WTC11 (cell line): ENCODE measurements around the gene SDHA. TPM values are rescaled to one million over a fixed set of nuclear protein-coding genes. Genes with fewer than 3 reads are reported as not detected.

Experiments used
- ATAC-seq: fragments of 200-7000 bp; cut with Tn5 transposase; 2 replicates; pipeline ENCODE4 v1.10.0; 2021; ENCODE audit warnings: mild to moderate bottlenecking, moderate library complexity
- CTCF ChIA-PET: fragments of 300-600 bp; sonication (Branson Sonifier 250); formaldehyde crosslinking; loops from one replicate; lab custom pipeline; 2021; ENCODE audit warnings: antibody characterized with exemption; lab: Charles Lee
- POLR2A ChIA-PET: fragments of 350-600 bp; sonication (Branson Sonifier 250); formaldehyde crosslinking; loops from one replicate; lab custom pipeline; 2021; ENCODE audit warnings: antibody characterized with exemption; lab: Charles Lee
- DNase-seq: peaks from one replicate; pipeline ENCODE4 v3.0.0; 2021; ENCODE audit warnings: low spot score
- H3K27ac Mint-ChIP-seq: 2 replicates; pipeline ENCODE4 v1.8.0; 2021; ENCODE audit warnings: mixed read lengths
- H3K27me3 Mint-ChIP-seq: 2 replicates; pipeline ENCODE4 v1.8.0; 2021; ENCODE audit warnings: low read depth, mild to moderate bottlenecking, moderate library complexity, mixed read lengths
- H3K36me3 Mint-ChIP-seq: 2 replicates; pipeline ENCODE4 v1.8.0; 2021; ENCODE audit warnings: mixed read lengths
- H3K4me1 Mint-ChIP-seq: 2 replicates; pipeline ENCODE4 v1.8.0; 2022; ENCODE audit warnings: mixed read lengths
- H3K4me3 Mint-ChIP-seq: 2 replicates; pipeline ENCODE4 v1.8.0; 2021; ENCODE audit warnings: mild to moderate bottlenecking, moderate library complexity, mixed read lengths
- H3K9me3 Mint-ChIP-seq: 2 replicates; pipeline ENCODE4 v1.8.0; 2021; ENCODE audit warnings: mixed read lengths
- ATF2 ChIP-seq: sonication (generic); formaldehyde crosslinking; IDR thresholded peaks from 2 replicates; pipeline ENCODE4 v1.8.1; 2022; ENCODE audit warnings: low read depth, missing genetic modification reagents, borderline replicate concordance
- CREB1 ChIP-seq: sonication (generic); formaldehyde crosslinking; IDR thresholded peaks from 2 replicates; pipeline ENCODE4 v1.8.0; 2023; ENCODE audit warnings: mild to moderate bottlenecking, missing genetic modification reagents
- ELF4 ChIP-seq: sonication (generic); formaldehyde crosslinking; IDR thresholded peaks from 2 replicates; pipeline ENCODE4 v1.8.1; 2022; ENCODE audit warnings: low read depth, mild to moderate bottlenecking, moderate library complexity, missing genetic modification reagents
- FOXJ3 ChIP-seq: sonication (generic); formaldehyde crosslinking; IDR thresholded peaks from 2 replicates; pipeline ENCODE4 v1.9.0; 2021; ENCODE audit warnings: missing genetic modification reagents, mild to moderate bottlenecking, borderline replicate concordance
- FOXP1 ChIP-seq: sonication (generic); formaldehyde crosslinking; IDR thresholded peaks from 2 replicates; pipeline ENCODE4 v1.8.0; 2022; ENCODE audit warnings: missing genetic modification reagents, mild to moderate bottlenecking, moderate library complexity, borderline replicate concordance
- KAT7 ChIP-seq: sonication (generic); formaldehyde crosslinking; IDR thresholded peaks from 2 replicates; pipeline ENCODE4 v1.8.1; 2023; ENCODE audit warnings: missing genetic modification reagents, mild to moderate bottlenecking, borderline replicate concordance
- NFE2L1 ChIP-seq: sonication (generic); formaldehyde crosslinking; IDR thresholded peaks from 2 replicates; pipeline ENCODE4 v1.8.1; 2023; ENCODE audit warnings: missing genetic modification reagents
- NFYB ChIP-seq: sonication (generic); formaldehyde crosslinking; conservative IDR thresholded peaks from 2 replicates; pipeline ENCODE4 v1.8.0; 2022; ENCODE audit warnings: low read depth, missing genetic modification reagents
- NR1H2 ChIP-seq: sonication (generic); formaldehyde crosslinking; IDR thresholded peaks from 2 replicates; pipeline ENCODE4 v1.9.0; 2021; ENCODE audit warnings: mild to moderate bottlenecking, moderate library complexity, missing genetic modification reagents
- RELA ChIP-seq: sonication (generic); formaldehyde crosslinking; IDR thresholded peaks from 2 replicates; pipeline ENCODE4 v1.8.1; 2022; ENCODE audit warnings: missing genetic modification reagents, mild to moderate bottlenecking, borderline replicate concordance
- SMAD3 ChIP-seq: sonication (generic); formaldehyde crosslinking; IDR thresholded peaks from 2 replicates; pipeline ENCODE4 v1.8.0; 2022; ENCODE audit warnings: missing genetic modification reagents, mild to moderate bottlenecking, borderline replicate concordance
- SMAD4 ChIP-seq: sonication (generic); formaldehyde crosslinking; IDR thresholded peaks from 2 replicates; pipeline ENCODE4 v1.8.0; 2022; ENCODE audit warnings: mild to moderate bottlenecking, missing genetic modification reagents
- TEAD1 ChIP-seq: sonication (generic); formaldehyde crosslinking; IDR thresholded peaks from 2 replicates; pipeline ENCODE4 v1.8.0; 2022; ENCODE audit warnings: mild to moderate bottlenecking, missing genetic modification reagents
- ZBTB21 ChIP-seq: sonication (generic); formaldehyde crosslinking; IDR thresholded peaks from 2 replicates; pipeline ENCODE4 v1.8.1; 2023; ENCODE audit warnings: mild to moderate bottlenecking, missing genetic modification reagents, borderline replicate concordance
- ZNF219 ChIP-seq: sonication (generic); formaldehyde crosslinking; IDR thresholded peaks from 2 replicates; pipeline ENCODE4 v1.8.0; 2023; ENCODE audit warnings: missing genetic modification reagents, mild to moderate bottlenecking, borderline replicate concordance
- ZNF423 ChIP-seq: fragments of 250-450 bp; sonication (Bioruptor Pico); IDR thresholded peaks from 2 replicates; pipeline ENCODE4 v2.1.2; 2022; ENCODE audit warnings: mild to moderate bottlenecking, moderate library complexity
- ZSCAN18 ChIP-seq: fragments of 250-450 bp; sonication (Bioruptor Pico); IDR thresholded peaks from 2 replicates; pipeline ENCODE4 v2.1.2; 2022; ENCODE audit warnings: mild to moderate bottlenecking, moderate library complexity
- total RNA-seq: library from RNA; stranded (reverse); gene quantifications from 3 replicates; pipeline ENCODE4 v1.2.3, GENCODE V29; 2021
- TF ChIP-seq, protein P1 (sequence below): sonication (generic); formaldehyde crosslinking; IDR thresholded peaks from 2 replicates; pipeline ENCODE4 v1.8.0; 2023; ENCODE audit warnings: missing genetic modification reagents, mild to moderate bottlenecking, borderline replicate concordance
- TF ChIP-seq, protein P2 (sequence below): sonication (generic); formaldehyde crosslinking; IDR thresholded peaks from 2 replicates; pipeline ENCODE4 v1.8.1; 2022; ENCODE audit warnings: mild to moderate bottlenecking, moderate library complexity, missing genetic modification reagents
- TF ChIP-seq, protein P3 (sequence below): sonication (generic); formaldehyde crosslinking; IDR thresholded peaks from 2 replicates; pipeline ENCODE4 v1.8.0; 2023; ENCODE audit warnings: missing genetic modification reagents
- TF ChIP-seq, protein P4 (sequence below): fragments of 250-450 bp; sonication (Bioruptor Pico); IDR thresholded peaks from 2 replicates; pipeline ENCODE4 v1.9.0; 2021; ENCODE audit warnings: mild to moderate bottlenecking, borderline replicate concordance

Gene SDHA
- total RNA-seq, 1 experiment from 2014 or later: 145 TPM

DNA sequence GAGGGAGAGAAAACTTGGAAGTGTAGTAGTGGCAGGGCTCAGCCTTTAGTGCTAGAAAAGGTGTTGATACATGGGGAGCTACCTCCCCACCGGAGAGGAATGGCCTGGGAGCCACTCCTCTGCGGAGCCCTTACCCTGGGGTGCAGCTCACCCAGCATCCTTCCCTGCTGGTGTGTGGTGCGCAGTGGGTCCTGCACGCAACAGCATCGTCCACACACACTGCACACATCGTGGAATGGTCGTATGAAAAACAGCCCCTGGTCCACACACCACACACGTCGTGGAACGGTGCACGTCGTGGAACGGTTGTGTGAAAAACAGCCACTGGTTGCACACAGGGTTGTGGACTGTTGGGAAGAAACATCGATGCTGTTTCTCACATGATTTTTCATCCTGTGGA is 87.3 kb downstream of the SDHA start:
- H3K27ac Mint-ChIP-seq: no peak overlapping the region
- CTCF ChIA-PET: interaction anchor here (1.9 kb wide), 1 partner anchor 12 kb away, joined by 7 read pairs; no protein-coding TSS in a partner anchor
- no peaks in the 10 kb centered on the region for H3K9me3 Mint-ChIP-seq
- peaks cover 6% of the 10 kb centered on the region for H3K36me3 Mint-ChIP-seq
- no peak for TF ChIP-seq ZSCAN18 (CRISPR knock-in tag)
- no peak for TF ChIP-seq TEAD1 (CRISPR knock-in tag)
- TF ChIP-seq ZNF423 (CRISPR knock-in tag): no peak
- TF ChIP-seq, protein P1, sequence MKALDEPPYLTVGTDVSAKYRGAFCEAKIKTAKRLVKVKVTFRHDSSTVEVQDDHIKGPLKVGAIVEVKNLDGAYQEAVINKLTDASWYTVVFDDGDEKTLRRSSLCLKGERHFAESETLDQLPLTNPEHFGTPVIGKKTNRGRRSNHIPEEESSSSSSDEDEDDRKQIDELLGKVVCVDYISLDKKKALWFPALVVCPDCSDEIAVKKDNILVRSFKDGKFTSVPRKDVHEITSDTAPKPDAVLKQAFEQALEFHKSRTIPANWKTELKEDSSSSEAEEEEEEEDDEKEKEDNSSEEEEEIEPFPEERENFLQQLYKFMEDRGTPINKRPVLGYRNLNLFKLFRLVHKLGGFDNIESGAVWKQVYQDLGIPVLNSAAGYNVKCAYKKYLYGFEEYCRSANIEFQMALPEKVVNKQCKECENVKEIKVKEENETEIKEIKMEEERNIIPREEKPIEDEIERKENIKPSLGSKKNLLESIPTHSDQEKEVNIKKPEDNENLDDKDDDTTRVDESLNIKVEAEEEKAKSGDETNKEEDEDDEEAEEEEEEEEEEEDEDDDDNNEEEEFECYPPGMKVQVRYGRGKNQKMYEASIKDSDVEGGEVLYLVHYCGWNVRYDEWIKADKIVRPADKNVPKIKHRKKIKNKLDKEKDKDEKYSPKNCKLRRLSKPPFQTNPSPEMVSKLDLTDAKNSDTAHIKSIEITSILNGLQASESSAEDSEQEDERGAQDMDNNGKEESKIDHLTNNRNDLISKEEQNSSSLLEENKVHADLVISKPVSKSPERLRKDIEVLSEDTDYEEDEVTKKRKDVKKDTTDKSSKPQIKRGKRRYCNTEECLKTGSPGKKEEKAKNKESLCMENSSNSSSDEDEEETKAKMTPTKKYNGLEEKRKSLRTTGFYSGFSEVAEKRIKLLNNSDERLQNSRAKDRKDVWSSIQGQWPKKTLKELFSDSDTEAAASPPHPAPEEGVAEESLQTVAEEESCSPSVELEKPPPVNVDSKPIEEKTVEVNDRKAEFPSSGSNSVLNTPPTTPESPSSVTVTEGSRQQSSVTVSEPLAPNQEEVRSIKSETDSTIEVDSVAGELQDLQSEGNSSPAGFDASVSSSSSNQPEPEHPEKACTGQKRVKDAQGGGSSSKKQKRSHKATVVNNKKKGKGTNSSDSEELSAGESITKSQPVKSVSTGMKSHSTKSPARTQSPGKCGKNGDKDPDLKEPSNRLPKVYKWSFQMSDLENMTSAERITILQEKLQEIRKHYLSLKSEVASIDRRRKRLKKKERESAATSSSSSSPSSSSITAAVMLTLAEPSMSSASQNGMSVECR (CRISPR knock-in tag): no peak
- no peak for TF ChIP-seq NFE2L1 (CRISPR knock-in tag)
- TF ChIP-seq NR1H2: no peak
- TF ChIP-seq KAT7 (CRISPR knock-in tag): no peak
- TF ChIP-seq, all 79 proteins: peak for 0
- ATAC-seq (no peak), DNase-seq (no peak)
- Mint-ChIP-seq H3K4me3 (no peak overlapping the region), H3K4me1 (peaks cover 47% of the 10 kb centered on the region), H3K27me3 (no peaks in the 10 kb centered on the region)
- POLR2A ChIA-PET: no interaction called here

DNA sequence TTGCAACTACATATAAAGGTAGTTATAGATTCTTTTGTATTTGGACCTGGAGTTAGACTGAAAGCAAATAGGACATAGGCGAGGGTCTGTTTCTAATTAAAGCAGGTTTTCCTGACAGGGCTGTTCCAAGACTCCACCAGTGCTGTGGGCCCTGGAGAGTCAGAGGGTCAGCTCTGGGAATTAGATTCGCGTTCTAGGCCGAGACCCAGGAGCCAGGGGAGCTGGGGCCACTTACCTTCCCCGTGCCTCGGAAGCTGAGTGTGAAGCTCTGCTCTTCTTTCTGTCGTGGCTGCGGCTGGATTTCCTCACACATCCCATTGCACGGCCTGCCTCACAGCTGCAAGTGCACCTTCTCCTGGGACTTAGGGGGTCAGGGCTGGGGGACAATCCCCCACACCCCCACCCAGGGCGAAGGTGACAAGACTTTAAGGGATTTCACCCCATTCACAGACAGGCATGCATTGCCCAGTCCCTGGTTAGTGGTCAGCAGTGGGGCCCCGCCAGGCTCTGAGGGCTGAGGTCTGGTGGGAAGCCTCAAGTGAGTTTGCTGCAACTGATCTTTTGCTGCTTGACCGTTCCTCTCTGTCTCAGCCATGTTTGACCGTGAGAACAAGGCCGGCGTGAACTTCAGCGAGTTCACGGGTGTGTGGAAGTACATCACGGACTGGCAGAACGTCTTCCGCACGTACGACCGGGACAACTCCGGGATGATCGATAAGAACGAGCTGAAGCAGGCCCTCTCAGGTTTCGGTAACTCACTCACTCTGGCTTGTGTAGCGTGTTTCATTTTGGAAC is 88.1 kb downstream of the SDHA start:
- no peak for ATAC-seq
- CTCF ChIA-PET: interaction anchor here (1.9 kb wide), 1 partner anchor 11 kb away, joined by 7 read pairs; no protein-coding TSS in a partner anchor
- POLR2A ChIA-PET: no interaction called here
- Mint-ChIP-seq H3K36me3 (peaks cover 6% of the 10 kb centered on the region), H3K9me3 (no peaks in the 10 kb centered on the region), H3K27me3 (no peaks in the 10 kb centered on the region), H3K4me3 (no peak overlapping the region), H3K27ac (peak overlapping the region; percentile 88), H3K4me1 (peaks cover 42% of the 10 kb centered on the region)
- no peak for DNase-seq
- TF ChIP-seq NFYB (CRISPR knock-in tag): no peak
- TF ChIP-seq ATF2 (CRISPR knock-in tag): no peak
- TF ChIP-seq ELF4: no peak
- TF ChIP-seq SMAD3 (CRISPR knock-in tag): no peak
- no peak for TF ChIP-seq CREB1 (CRISPR knock-in tag)
- TF ChIP-seq, protein P2, sequence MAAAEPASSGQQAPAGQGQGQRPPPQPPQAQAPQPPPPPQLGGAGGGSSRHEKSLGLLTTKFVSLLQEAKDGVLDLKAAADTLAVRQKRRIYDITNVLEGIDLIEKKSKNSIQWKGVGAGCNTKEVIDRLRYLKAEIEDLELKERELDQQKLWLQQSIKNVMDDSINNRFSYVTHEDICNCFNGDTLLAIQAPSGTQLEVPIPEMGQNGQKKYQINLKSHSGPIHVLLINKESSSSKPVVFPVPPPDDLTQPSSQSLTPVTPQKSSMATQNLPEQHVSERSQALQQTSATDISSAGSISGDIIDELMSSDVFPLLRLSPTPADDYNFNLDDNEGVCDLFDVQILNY (CRISPR knock-in tag): no peak
- TF ChIP-seq RELA (CRISPR knock-in tag): no peak
- TF ChIP-seq, protein P3, sequence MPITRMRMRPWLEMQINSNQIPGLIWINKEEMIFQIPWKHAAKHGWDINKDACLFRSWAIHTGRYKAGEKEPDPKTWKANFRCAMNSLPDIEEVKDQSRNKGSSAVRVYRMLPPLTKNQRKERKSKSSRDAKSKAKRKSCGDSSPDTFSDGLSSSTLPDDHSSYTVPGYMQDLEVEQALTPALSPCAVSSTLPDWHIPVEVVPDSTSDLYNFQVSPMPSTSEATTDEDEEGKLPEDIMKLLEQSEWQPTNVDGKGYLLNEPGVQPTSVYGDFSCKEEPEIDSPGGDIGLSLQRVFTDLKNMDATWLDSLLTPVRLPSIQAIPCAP (CRISPR knock-in tag): no peak
- TF ChIP-seq FOXJ3 (CRISPR knock-in tag): no peak
- TF ChIP-seq ZNF219 (CRISPR knock-in tag): no peak
- TF ChIP-seq ZBTB21 (CRISPR knock-in tag): no peak
- TF ChIP-seq, protein P4, sequence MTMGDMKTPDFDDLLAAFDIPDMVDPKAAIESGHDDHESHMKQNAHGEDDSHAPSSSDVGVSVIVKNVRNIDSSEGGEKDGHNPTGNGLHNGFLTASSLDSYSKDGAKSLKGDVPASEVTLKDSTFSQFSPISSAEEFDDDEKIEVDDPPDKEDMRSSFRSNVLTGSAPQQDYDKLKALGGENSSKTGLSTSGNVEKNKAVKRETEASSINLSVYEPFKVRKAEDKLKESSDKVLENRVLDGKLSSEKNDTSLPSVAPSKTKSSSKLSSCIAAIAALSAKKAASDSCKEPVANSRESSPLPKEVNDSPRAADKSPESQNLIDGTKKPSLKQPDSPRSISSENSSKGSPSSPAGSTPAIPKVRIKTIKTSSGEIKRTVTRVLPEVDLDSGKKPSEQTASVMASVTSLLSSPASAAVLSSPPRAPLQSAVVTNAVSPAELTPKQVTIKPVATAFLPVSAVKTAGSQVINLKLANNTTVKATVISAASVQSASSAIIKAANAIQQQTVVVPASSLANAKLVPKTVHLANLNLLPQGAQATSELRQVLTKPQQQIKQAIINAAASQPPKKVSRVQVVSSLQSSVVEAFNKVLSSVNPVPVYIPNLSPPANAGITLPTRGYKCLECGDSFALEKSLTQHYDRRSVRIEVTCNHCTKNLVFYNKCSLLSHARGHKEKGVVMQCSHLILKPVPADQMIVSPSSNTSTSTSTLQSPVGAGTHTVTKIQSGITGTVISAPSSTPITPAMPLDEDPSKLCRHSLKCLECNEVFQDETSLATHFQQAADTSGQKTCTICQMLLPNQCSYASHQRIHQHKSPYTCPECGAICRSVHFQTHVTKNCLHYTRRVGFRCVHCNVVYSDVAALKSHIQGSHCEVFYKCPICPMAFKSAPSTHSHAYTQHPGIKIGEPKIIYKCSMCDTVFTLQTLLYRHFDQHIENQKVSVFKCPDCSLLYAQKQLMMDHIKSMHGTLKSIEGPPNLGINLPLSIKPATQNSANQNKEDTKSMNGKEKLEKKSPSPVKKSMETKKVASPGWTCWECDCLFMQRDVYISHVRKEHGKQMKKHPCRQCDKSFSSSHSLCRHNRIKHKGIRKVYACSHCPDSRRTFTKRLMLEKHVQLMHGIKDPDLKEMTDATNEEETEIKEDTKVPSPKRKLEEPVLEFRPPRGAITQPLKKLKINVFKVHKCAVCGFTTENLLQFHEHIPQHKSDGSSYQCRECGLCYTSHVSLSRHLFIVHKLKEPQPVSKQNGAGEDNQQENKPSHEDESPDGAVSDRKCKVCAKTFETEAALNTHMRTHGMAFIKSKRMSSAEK (CRISPR knock-in tag): no peak
- no peak for TF ChIP-seq SMAD4
- TF ChIP-seq FOXP1: no peak
